ENCODE results near the gene XCL1.

XCL1 gene

GRCh38 chr1:168606096-168606495 is 29.7 kb downstream of the XCL1 start:
- DNase-seq: no peak

GRCh38 chr1:168607872-168608428 is 31.5 kb downstream of the XCL1 start:
- no peak for DNase-seq

GRCh38 chr1:168608796-168609715 is 32.7 kb downstream of the XCL1 start:
- DNase-seq: no peak

GRCh38 chr1:168609741-168610510 is 33.5 kb downstream of the XCL1 start:
- no peak for DNase-seq

- no peak for DNase-seq
Observed at GRCh38 chr1:168613038-168613451, 36.6 kb downstream of the XCL1 start.

- DNase-seq: no peak
Observed at GRCh38 chr1:168613691-168614231, 37.4 kb downstream of the XCL1 start.

- no peak for DNase-seq
Observed at GRCh38 chr1:168614235-168614634, 37.8 kb downstream of the XCL1 start.

GRCh38 chr1:168615965-168616364 is 39.6 kb downstream of the XCL1 start:
- no peak for DNase-seq

- no peak for DNase-seq
Observed at GRCh38 chr1:168617974-168618750, 41.8 kb downstream of the XCL1 start.

GRCh38 chr1:168618886-168619285 is 42.5 kb downstream of the XCL1 start:
- no peak for DNase-seq

GRCh38 chr1:168621356-168621755 is 45.0 kb downstream of the XCL1 start:
- no peak for DNase-seq

- DNase-seq: peak in 2 of 4 experiments; percentile 9 to 39
Observed at GRCh38 chr1:168623003-168623828, 46.8 kb downstream of the XCL1 start.

- DNase-seq: no peak
Observed at GRCh38 chr1:168623831-168624230, 47.4 kb downstream of the XCL1 start.

GRCh38 chr1:168626326-168626725 is 49.9 kb downstream of the XCL1 start:
- DNase-seq: peak; percentile 72 to 90 (median 85)

GRCh38 chr1:168627370-168627769 is 51.0 kb downstream of the XCL1 start:
- no peak for DNase-seq

GRCh38 chr1:168628807-168629206 is 52.4 kb downstream of the XCL1 start:
- peak in 2 of 4 experiments; percentile 8 to 17 for DNase-seq

- DNase-seq: peak in 1 of 4 experiments; percentile 6
Observed at GRCh38 chr1:168629466-168629865, 53.1 kb downstream of the XCL1 start.
